PC-3 (cell line): ENCODE results near the gene TMEM81. TPM values are rescaled to one million over a fixed set of nuclear protein-coding genes. Genes with fewer than 3 reads are reported as not detected.

ENCODE experiments used
- ATAC-seq: fragments of 200-7000 bp; cut with Tn5 transposase; 2 replicates; pipeline ENCODE4 v1.9.1; 2020; ENCODE audit warnings: mild to moderate bottlenecking, moderate library complexity
- BruUV-seq: library from RNA; stranded (reverse); fragments of 400-500 nt; replicated peaks from 2 replicates; lab custom pipeline; 2021; lab: Mats Ljungman, UMichigan
- CTCF ChIA-PET: fragments of 300-600 bp; sonication (Branson Sonifier 250); formaldehyde crosslinking; loops from one replicate; lab custom pipeline; 2022; ENCODE audit warnings: antibody characterized with exemption; lab: Charles Lee
- POLR2A ChIA-PET: fragments of 300-600 bp; sonication (Branson Sonifier 250); formaldehyde crosslinking; loops from one replicate; lab custom pipeline; 2022; ENCODE audit warnings: antibody characterized with exemption; ENCODE audit not compliant: unreplicated experiment; lab: Charles Lee
- DNase-seq: peaks from one replicate; pipeline ENCODE4 v3.0.0-alpha.2; 2015
- H2AFZ ChIP-seq: fragments of 300-600 bp; sonication (generic); 2 replicates; pipeline ENCODE4 v1.6.0; 2016; ENCODE audit warnings: antibody characterized with exemption, low read length
- H3F3A ChIP-seq: fragments of 300-600 bp; sonication (generic); one replicate; pipeline ENCODE4 v1.6.0; 2017; ENCODE audit warnings: antibody characterized with exemption, low read length, control low read depth, mild to moderate bottlenecking; ENCODE audit not compliant: unreplicated experiment
- H3K27ac ChIP-seq: fragments of 300-600 bp; sonication (generic); 2 replicates; pipeline ENCODE4 v1.5.1; 2016; ENCODE audit warnings: mild to moderate bottlenecking, low read length
- H3K27me3 ChIP-seq: fragments of 300-600 bp; sonication (generic); 2 replicates; pipeline ENCODE4 v1.6.1; 2016; ENCODE audit warnings: low read length, mixed read lengths
- H3K36me3 ChIP-seq: fragments of 300-600 bp; sonication (generic); 2 replicates; pipeline ENCODE4 v1.6.1; 2016; ENCODE audit warnings: low read depth, mixed run types, low read length, mixed read lengths
- H3K4me1 ChIP-seq: fragments of 300-600 bp; sonication (generic); 2 replicates; pipeline ENCODE4 v1.5.1; 2016; ENCODE audit warnings: low read length; ENCODE audit not compliant: insufficient read depth
- H3K4me2 ChIP-seq: fragments of 300-600 bp; sonication (generic); 2 replicates; pipeline ENCODE4 v1.6.0; 2016; ENCODE audit warnings: low read length
- H3K4me3 ChIP-seq: fragments of 300-600 bp; sonication (generic); 2 replicates; pipeline ENCODE4 v1.5.1; 2016; ENCODE audit warnings: mild to moderate bottlenecking, low read length, mixed read lengths
- H3K79me2 ChIP-seq: fragments of 300-600 bp; sonication (generic); 2 replicates; pipeline ENCODE4 v1.6.1; 2017; ENCODE audit warnings: low read length, mixed read lengths
- H3K9ac ChIP-seq: fragments of 300-600 bp; sonication (generic); 2 replicates; pipeline ENCODE4 v1.6.0; 2016; ENCODE audit warnings: mild to moderate bottlenecking, low read length
- H3K9me2 ChIP-seq: fragments of 300-600 bp; sonication (generic); replicated peaks from 2 replicates; pipeline ENCODE4 v1.6.1; 2016; ENCODE audit warnings: mixed run types, low read length, mixed read lengths
- H3K9me3 ChIP-seq: fragments of 300-600 bp; sonication (generic); 2 replicates; pipeline ENCODE4 v1.6.1; 2016; ENCODE audit warnings: low read length, mixed read lengths
- H4K20me1 ChIP-seq: fragments of 300-600 bp; sonication (generic); 2 replicates; pipeline ENCODE4 v1.6.1; 2016; ENCODE audit warnings: low read length, mixed read lengths
- EZH2 ChIP-seq: fragments of 300-600 bp; sonication (generic); IDR thresholded peaks from one replicate; pipeline ENCODE4 v1.6.1; 2017; ENCODE audit warnings: antibody characterized with exemption, mild to moderate bottlenecking, low read length; ENCODE audit not compliant: unreplicated experiment
- EZH2phosphoT487 ChIP-seq: fragments of 300-600 bp; sonication (generic); IDR thresholded peaks from 2 replicates; pipeline ENCODE4 v1.6.1; 2018; ENCODE audit warnings: mild to moderate bottlenecking, antibody characterized with exemption, low read length, borderline replicate concordance
- intact Hi-C: fragments of 100-400 bp; cut with micrococcal nuclease; formaldehyde crosslinking; loops from 2 replicates; pipeline ENCODE4 v1.9.0; 2023
- total RNA-seq: library from RNA; depleted of rRNA; stranded (reverse); fragments of >200 nt; gene quantifications from 2 replicates; pipeline ENCODE4 v1.2.3, GENCODE V29; 2014
- TF ChIP-seq, protein P1 (sequence below): fragments of 300-600 bp; sonication (generic); conservative IDR thresholded peaks from 2 replicates; pipeline ENCODE4 v1.5.1; 2017; ENCODE audit warnings: antibody characterized with exemption, low read depth, mild to moderate bottlenecking, low read length

The TMEM81 gene
- total RNA-seq, 1 experiment from 2014 or later: 6.3 TPM

DNA sequence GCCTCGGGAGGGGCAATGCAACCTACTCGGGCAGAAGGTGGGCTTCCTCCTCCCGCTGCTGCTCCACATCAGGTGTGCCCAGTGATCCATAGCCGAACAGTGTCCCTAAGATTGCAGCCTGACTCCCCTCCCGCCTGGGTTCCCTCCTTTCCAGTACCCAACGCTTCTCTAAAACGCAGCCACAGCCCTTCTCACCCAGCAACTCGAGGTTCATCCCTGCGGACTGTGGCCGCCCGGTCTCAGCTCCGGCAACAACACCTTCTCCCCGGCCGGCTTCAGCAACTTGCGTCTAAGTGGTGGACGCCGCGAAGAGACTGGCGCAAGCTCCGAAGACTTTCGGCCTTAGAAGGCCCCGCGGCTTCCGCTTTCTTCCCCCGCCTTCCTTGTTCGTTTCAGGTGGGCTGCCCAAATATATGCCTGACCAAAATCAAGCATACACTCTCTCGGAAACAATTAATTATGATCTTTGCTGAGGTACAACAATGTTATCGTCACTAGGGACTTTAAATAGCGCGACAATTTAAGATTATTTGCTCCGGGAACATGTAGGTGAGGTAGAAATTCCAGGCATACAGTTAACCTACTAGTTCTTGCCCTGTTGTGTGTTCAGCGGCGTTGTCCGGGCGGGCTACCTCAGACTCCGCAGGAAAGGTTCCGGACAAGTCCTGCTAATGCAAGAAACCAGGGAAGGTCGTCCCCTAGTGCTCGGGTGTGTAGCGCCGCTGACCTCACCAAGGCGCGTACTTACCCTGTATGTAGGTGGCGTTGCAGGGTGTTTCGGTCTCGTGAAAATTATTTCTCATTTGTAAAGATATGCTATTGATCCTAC lies 37.6 kb upstream of the TMEM81 start, which contains the start of gene RBBP5:
Gene RBBP5, minus strand, starts transcription at position 319 of the 829 bp plus-strand sequence. Its CDS starts 105 bp downstream, at position 214.
- Histone ChIP-seq H4K20me1 (peaks cover 21% of the 10 kb centered on the region), H3K4me3 (peak within 1 kb of the TSS; percentile 73), H3K9me3 (no peaks in the 10 kb centered on the region), H3K79me2 (peaks cover 44% of the 10 kb centered on the region), H3K4me2 (peak within 1 kb of the TSS; percentile 97), H3K27ac (peak within 1 kb of the TSS; percentile 72), H3F3A (no peaks in the 10 kb centered on the region), H3K4me1 (peaks cover 24% of the 10 kb centered on the region), H3K9ac (peak within 1 kb of the TSS; percentile 86), H2AFZ (peak within 1 kb of the TSS; percentile 97), H3K27me3 (no peaks in the 10 kb centered on the region), H3K36me3 (peaks cover 2% of the 10 kb centered on the region; the same call in 1 of the 2 replicates), H3K9me2 (no peaks in the 10 kb centered on the region)
- no TSS peak for BruUV-seq
- TF ChIP-seq, protein P1, sequence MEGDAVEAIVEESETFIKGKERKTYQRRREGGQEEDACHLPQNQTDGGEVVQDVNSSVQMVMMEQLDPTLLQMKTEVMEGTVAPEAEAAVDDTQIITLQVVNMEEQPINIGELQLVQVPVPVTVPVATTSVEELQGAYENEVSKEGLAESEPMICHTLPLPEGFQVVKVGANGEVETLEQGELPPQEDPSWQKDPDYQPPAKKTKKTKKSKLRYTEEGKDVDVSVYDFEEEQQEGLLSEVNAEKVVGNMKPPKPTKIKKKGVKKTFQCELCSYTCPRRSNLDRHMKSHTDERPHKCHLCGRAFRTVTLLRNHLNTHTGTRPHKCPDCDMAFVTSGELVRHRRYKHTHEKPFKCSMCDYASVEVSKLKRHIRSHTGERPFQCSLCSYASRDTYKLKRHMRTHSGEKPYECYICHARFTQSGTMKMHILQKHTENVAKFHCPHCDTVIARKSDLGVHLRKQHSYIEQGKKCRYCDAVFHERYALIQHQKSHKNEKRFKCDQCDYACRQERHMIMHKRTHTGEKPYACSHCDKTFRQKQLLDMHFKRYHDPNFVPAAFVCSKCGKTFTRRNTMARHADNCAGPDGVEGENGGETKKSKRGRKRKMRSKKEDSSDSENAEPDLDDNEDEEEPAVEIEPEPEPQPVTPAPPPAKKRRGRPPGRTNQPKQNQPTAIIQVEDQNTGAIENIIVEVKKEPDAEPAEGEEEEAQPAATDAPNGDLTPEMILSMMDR: peak; percentile 98
- TF ChIP-seq EZH2phosphoT487 (no peak), EZH2 (no peak)
- CTCF ChIA-PET: interaction anchor here (0.6 to 2.2 kb wide), 5 partner anchors 20 to 311 kb away, joined by 3 to 9 read pairs (median 3); no protein-coding TSS in a partner anchor
- intact Hi-C loops: loop anchor here (1.0 to 2.0 kb wide), 4 partner anchors 53 to 134 kb away; partner anchors contain the start of genes DSTYK and TMCC2
- POLR2A ChIA-PET: no interaction called here
- ATAC-seq (peak; percentile 98), DNase-seq (peak; percentile 99)

DNA sequence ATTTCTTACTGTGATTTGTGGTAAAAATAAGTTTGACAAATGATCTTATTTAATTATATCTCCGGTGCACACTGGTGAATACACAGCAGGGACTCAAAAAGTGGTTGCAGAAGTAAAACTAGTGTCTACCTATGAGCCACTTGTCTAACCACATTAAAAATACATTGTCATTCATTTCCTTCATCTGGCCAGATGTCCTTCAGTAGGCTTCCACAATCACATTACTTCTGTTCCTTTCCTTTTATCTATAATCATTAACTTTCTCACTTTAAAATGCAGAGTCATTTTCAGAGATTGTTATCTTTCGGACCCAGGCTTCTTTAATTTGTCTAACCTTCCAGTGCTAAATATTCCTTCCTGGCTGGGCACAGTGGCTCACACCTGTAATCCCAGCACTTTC lies 34.5 kb upstream of the TMEM81 start:
- Histone ChIP-seq H3K4me2 (no peak overlapping the region), H3K9me2 (no peaks in the 10 kb centered on the region), H3K9ac (no peak overlapping the region), H3K36me3 (peaks cover 19% of the 10 kb centered on the region; the same call in 1 of the 2 replicates), H4K20me1 (peaks cover 21% of the 10 kb centered on the region), H3F3A (no peaks in the 10 kb centered on the region), H2AFZ (no peak overlapping the region), H3K4me1 (peaks cover 24% of the 10 kb centered on the region), H3K4me3 (no peak overlapping the region), H3K27me3 (no peaks in the 10 kb centered on the region), H3K9me3 (no peaks in the 10 kb centered on the region), H3K27ac (no peak overlapping the region), H3K79me2 (peaks cover 59% of the 10 kb centered on the region)
- TF ChIP-seq, protein P1: no peak
- no peak for TF ChIP-seq EZH2phosphoT487
- no peak for TF ChIP-seq EZH2
- no peak for ATAC-seq
- no TSS peak for BruUV-seq
- ChIA-PET POLR2A (no interaction called here), CTCF (no interaction called here)
- DNase-seq: no peak
- intact Hi-C loops: no loop called here

DNA sequence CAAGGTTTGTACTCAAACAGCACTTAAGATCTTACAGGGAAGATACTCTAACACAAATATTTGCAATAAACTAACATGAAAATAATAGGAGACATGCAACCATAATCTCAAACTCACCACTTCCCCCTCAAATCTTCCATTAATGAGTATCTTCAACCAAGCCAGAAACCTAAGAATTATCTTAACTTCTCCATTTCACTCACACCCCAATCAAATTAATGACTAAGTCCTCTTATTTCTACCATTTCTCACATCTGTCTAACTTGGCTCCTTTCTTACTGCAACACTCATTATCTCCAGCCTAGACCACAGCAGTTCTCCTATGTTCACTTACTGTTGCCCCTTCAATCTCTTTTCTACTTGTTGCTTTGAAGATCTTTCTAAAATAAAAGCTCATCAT lies 27.1 kb upstream of the TMEM81 start:
- POLR2A ChIA-PET: no interaction called here
- H3K4me3 ChIP-seq: no peak overlapping the region
- H3K9me2 ChIP-seq: no peaks in the 10 kb centered on the region
- intact Hi-C loops: no loop called here
- no peak overlapping the region for H3K4me2 ChIP-seq
- DNase-seq: no peak
- TF ChIP-seq EZH2phosphoT487 (no peak), EZH2 (no peak)
- TF ChIP-seq, protein P1: no peak
- H3K27ac ChIP-seq: no peak overlapping the region
- no peak overlapping the region for H2AFZ ChIP-seq
- H4K20me1 ChIP-seq: 0 out of 2 replicates have a peak, but pooled peaks cover 4% of the 10 kb centered on the region
- peaks cover 14% of the 10 kb centered on the region for H3K79me2 ChIP-seq
- CTCF ChIA-PET: no interaction called here
- no peaks in the 10 kb centered on the region for H3K9me3 ChIP-seq
- H3K4me1 ChIP-seq: no peaks in the 10 kb centered on the region
- H3K9ac ChIP-seq: no peak overlapping the region
- no peak for ATAC-seq
- no peaks in the 10 kb centered on the region for H3F3A ChIP-seq
- peaks cover 58% of the 10 kb centered on the region for H3K36me3 ChIP-seq
- no peaks in the 10 kb centered on the region for H3K27me3 ChIP-seq
- no TSS peak for BruUV-seq
